ENCODE results near the gene DAP3.
A peak's percentile ranks its signal among the peaks of the same experiment; 100 is the strongest.
"Not testable (repeated sequence)": the region's sequence is repeated elsewhere in the genome, so short reads cannot be mapped to it uniquely, and the experiment has no call there.

DAP3 gene

GRCh38 chr1:155729031-155729898 is 40.4 kb downstream of the DAP3 start:
- peak; percentile 42 for DNase-seq (ENCODE audit: low read depth)
- no peak for TF ChIP-seq MAX (IDR thresholded peaks at IDR 0.05; ENCODE audit: low read depth, low read length)
- peak; percentile 75 for TF ChIP-seq CTCF (IDR thresholded peaks at IDR 0.05; ENCODE audit: low read depth, low read length)
- TF ChIP-seq POLR2A (IDR thresholded peaks at IDR 0.05; ENCODE audit: extremely low read depth, insufficient read length), result no peak
- TF ChIP-seq MYC (IDR thresholded peaks at IDR 0.05; ENCODE audit: low read depth, low read length), result no peak
- no peak overlapping the region for H3K4me3 ChIP-seq (ENCODE audit: low read depth, low read length)

GRCh38 chr1:155740995-155741394 is 52.1 kb downstream of the DAP3 start:
- TF ChIP-seq POLR2A (IDR thresholded peaks at IDR 0.05; ENCODE audit: extremely low read depth, insufficient read length), result no peak
- no peak for TF ChIP-seq MYC (IDR thresholded peaks at IDR 0.05; ENCODE audit: low read depth, low read length)
- TF ChIP-seq MAX (IDR thresholded peaks at IDR 0.05; ENCODE audit: low read depth, low read length), result no peak
- no peak for TF ChIP-seq CTCF (IDR thresholded peaks at IDR 0.05; ENCODE audit: low read depth, low read length)
- no peak for DNase-seq (ENCODE audit: low read depth)
- H3K4me3 ChIP-seq (ENCODE audit: low read depth, low read length), result no peak overlapping the region

- no peak for DNase-seq (ENCODE audit: low read depth)
- no peak overlapping the region for H3K4me3 ChIP-seq (ENCODE audit: low read depth, low read length)
- TF ChIP-seq CTCF (IDR thresholded peaks at IDR 0.05; ENCODE audit: low read depth, low read length) (no peak), POLR2A (IDR thresholded peaks at IDR 0.05; ENCODE audit: extremely low read depth, insufficient read length) (no peak), MYC (IDR thresholded peaks at IDR 0.05; ENCODE audit: low read depth, low read length) (no peak), MAX (IDR thresholded peaks at IDR 0.05; ENCODE audit: low read depth, low read length) (no peak)
Measured at GRCh38 chr1:155741908-155742307, 53.0 kb downstream of the DAP3 start.

GRCh38 chr1:155744711-155745283 is 55.9 kb downstream of the DAP3 start:
- TF ChIP-seq CTCF (IDR thresholded peaks at IDR 0.05; ENCODE audit: low read depth, low read length) (no peak), MYC (IDR thresholded peaks at IDR 0.05; ENCODE audit: low read depth, low read length) (no peak), POLR2A (IDR thresholded peaks at IDR 0.05; ENCODE audit: extremely low read depth, insufficient read length) (no peak), MAX (IDR thresholded peaks at IDR 0.05; ENCODE audit: low read depth, low read length) (no peak)
- peak overlapping the region; percentile 83 for H3K4me3 ChIP-seq (ENCODE audit: low read depth, low read length)
- peak; percentile 10 for DNase-seq (ENCODE audit: low read depth)

- H3K4me3 ChIP-seq (ENCODE audit: low read depth, low read length), result peak overlapping the region; percentile 83
- TF ChIP-seq POLR2A (IDR thresholded peaks at IDR 0.05; ENCODE audit: extremely low read depth, insufficient read length) (peak; percentile 39), MAX (IDR thresholded peaks at IDR 0.05; ENCODE audit: low read depth, low read length) (peak; percentile 47; the same call in 1 of the 2 replicates), MYC (IDR thresholded peaks at IDR 0.05; ENCODE audit: low read depth, low read length) (peak; percentile 50)
- DNase-seq (ENCODE audit: low read depth), result peak; percentile 98
Measured at GRCh38 chr1:155745284-155746228, 56.7 kb downstream of the DAP3 start.

- not testable (repeated sequence) for H3K4me3 ChIP-seq (ENCODE audit: low read depth, low read length); DNase-seq (ENCODE audit: low read depth)
Measured at GRCh38 chr1:155747586-155747985, 58.7 kb downstream of the DAP3 start.

GRCh38 chr1:155748141-155748540 is 59.2 kb downstream of the DAP3 start:
- not testable (repeated sequence) for DNase-seq (ENCODE audit: low read depth); H3K4me3 ChIP-seq (ENCODE audit: low read depth, low read length)

GRCh38 chr1:155759017-155759416 is 70.1 kb downstream of the DAP3 start:
- DNase-seq (ENCODE audit: low read depth); H3K4me3 ChIP-seq (ENCODE audit: low read depth, low read length): not testable (repeated sequence)

Data from NB4 (cell line).